ENCODE data around the gene BCAN.

Gene BCAN

GRCh38 chr1:156668801-156669637, 27.1 kb downstream of the BCAN start:
- in situ Hi-C loops (cut with HindIII; ENCODE audit: low pct_ligation_motif_present, low pct_unique_long_range_greater_than_20kb, low sequenced_read_pairs), result no loop called here
- no peak for DNase-seq

GRCh38 chr1:156669794-156670193, 27.9 kb downstream of the BCAN start:
- no peak for DNase-seq
- in situ Hi-C loops (cut with HindIII; ENCODE audit: low pct_ligation_motif_present, low pct_unique_long_range_greater_than_20kb, low sequenced_read_pairs), result no loop called here

- in situ Hi-C loops (cut with HindIII; ENCODE audit: low pct_ligation_motif_present, low pct_unique_long_range_greater_than_20kb, low sequenced_read_pairs), result no loop called here
- no peak for DNase-seq
Observed at GRCh38 chr1:156670359-156670758, 28.4 kb downstream of the BCAN start.

GRCh38 chr1:156670791-156671190, 28.9 kb downstream of the BCAN start:
- no peak for DNase-seq
- in situ Hi-C loops (cut with HindIII; ENCODE audit: low pct_ligation_motif_present, low pct_unique_long_range_greater_than_20kb, low sequenced_read_pairs), result no loop called here

GRCh38 chr1:156671804-156672203, 29.9 kb downstream of the BCAN start:
- no peak for DNase-seq
- in situ Hi-C loops (cut with HindIII; ENCODE audit: low pct_ligation_motif_present, low pct_unique_long_range_greater_than_20kb, low sequenced_read_pairs), result no loop called here

GRCh38 chr1:156673387-156674121, 31.6 kb downstream of the BCAN start:
- no peak for DNase-seq
- in situ Hi-C loops (cut with HindIII; ENCODE audit: low pct_ligation_motif_present, low pct_unique_long_range_greater_than_20kb, low sequenced_read_pairs), result no loop called here

GRCh38 chr1:156675210-156676113, 33.5 kb downstream of the BCAN start:
- in situ Hi-C loops (cut with HindIII; ENCODE audit: low pct_ligation_motif_present, low pct_unique_long_range_greater_than_20kb, low sequenced_read_pairs), result no loop called here

GRCh38 chr1:156676114-156676819, 34.4 kb downstream of the BCAN start:
- in situ Hi-C loops (cut with HindIII; ENCODE audit: low pct_ligation_motif_present, low pct_unique_long_range_greater_than_20kb, low sequenced_read_pairs), result no loop called here
- DNase-seq, result no peak

More at GRCh38 chr1:156675210-156676113, 33.5 kb downstream of the BCAN start:
- no peak for DNase-seq

- in situ Hi-C loops (cut with HindIII; ENCODE audit: low pct_ligation_motif_present, low pct_unique_long_range_greater_than_20kb, low sequenced_read_pairs), result no loop called here
Observed at GRCh38 chr1:156676820-156677615, 35.1 kb downstream of the BCAN start, which contains the start of gene NES. NES (minus strand) TSS chr1:156677407; CDS start chr1:156677264, 143 bp downstream.

GRCh38 chr1:156677616-156678596, 36.0 kb downstream of the BCAN start:
- in situ Hi-C loops (cut with HindIII; ENCODE audit: low pct_ligation_motif_present, low pct_unique_long_range_greater_than_20kb, low sequenced_read_pairs), result no loop called here
- DNase-seq, result peak; percentile 65

More at GRCh38 chr1:156676820-156677615, 35.1 kb downstream of the BCAN start, which contains the start of gene NES:
- peak; percentile 58 for DNase-seq

GRCh38 chr1:156680056-156680455, 38.1 kb downstream of the BCAN start:
- DNase-seq, result no peak
- in situ Hi-C loops (cut with HindIII; ENCODE audit: low pct_ligation_motif_present, low pct_unique_long_range_greater_than_20kb, low sequenced_read_pairs), result no loop called here

GRCh38 chr1:156681196-156681960, 39.5 kb downstream of the BCAN start:
- DNase-seq, result no peak
- in situ Hi-C loops (cut with HindIII; ENCODE audit: low pct_ligation_motif_present, low pct_unique_long_range_greater_than_20kb, low sequenced_read_pairs), result no loop called here

GRCh38 chr1:156682166-156682890, 40.4 kb downstream of the BCAN start:
- in situ Hi-C loops (cut with HindIII; ENCODE audit: low pct_ligation_motif_present, low pct_unique_long_range_greater_than_20kb, low sequenced_read_pairs), result no loop called here
- no peak for DNase-seq

- in situ Hi-C loops (cut with HindIII; ENCODE audit: low pct_ligation_motif_present, low pct_unique_long_range_greater_than_20kb, low sequenced_read_pairs), result no loop called here
- DNase-seq, result peak; percentile 30
Observed at GRCh38 chr1:156684227-156684782, 42.4 kb downstream of the BCAN start.

Data from ACHN (cell line).